IPS-20b (cell line): Measurements from ENCODE around the gene LSM3.

Experiments
- H3K27ac ChIP-seq: one replicate; pipeline ENCODE4 v1.5.1; 2013; ENCODE audit warnings: low read length
- H3K27me3 ChIP-seq: 2 replicates; pipeline ENCODE4 v1.6.1; 2013; ENCODE audit warnings: mild to moderate bottlenecking, low read length, inconsistent platforms; ENCODE audit not compliant: insufficient read depth
- H3K36me3 ChIP-seq: 2 replicates; pipeline ENCODE4 v1.6.1; 2013; ENCODE audit warnings: low read depth, mild to moderate bottlenecking, inconsistent platforms, low read length, moderate library complexity; ENCODE audit not compliant: insufficient read depth
- H3K4me1 ChIP-seq: 2 replicates; pipeline ENCODE4 v1.6.1; 2013; ENCODE audit warnings: mild to moderate bottlenecking, control low read depth, inconsistent platforms, low read length, moderate library complexity; ENCODE audit not compliant: insufficient read depth
- H3K4me3 ChIP-seq: 2 replicates; pipeline ENCODE4 v1.5.1; 2013; ENCODE audit warnings: mild to moderate bottlenecking, low read length, inconsistent platforms
- H3K9ac ChIP-seq: 2 replicates; pipeline ENCODE4 v1.6.1; 2013; ENCODE audit warnings: low read depth, mild to moderate bottlenecking, inconsistent platforms, low read length, moderate library complexity
- H3K9me3 ChIP-seq: 2 replicates; pipeline ENCODE4 v1.6.1; 2013; ENCODE audit warnings: mild to moderate bottlenecking, low read depth, low read length, inconsistent platforms; ENCODE audit not compliant: insufficient read depth

The LSM3 gene

DNA sequence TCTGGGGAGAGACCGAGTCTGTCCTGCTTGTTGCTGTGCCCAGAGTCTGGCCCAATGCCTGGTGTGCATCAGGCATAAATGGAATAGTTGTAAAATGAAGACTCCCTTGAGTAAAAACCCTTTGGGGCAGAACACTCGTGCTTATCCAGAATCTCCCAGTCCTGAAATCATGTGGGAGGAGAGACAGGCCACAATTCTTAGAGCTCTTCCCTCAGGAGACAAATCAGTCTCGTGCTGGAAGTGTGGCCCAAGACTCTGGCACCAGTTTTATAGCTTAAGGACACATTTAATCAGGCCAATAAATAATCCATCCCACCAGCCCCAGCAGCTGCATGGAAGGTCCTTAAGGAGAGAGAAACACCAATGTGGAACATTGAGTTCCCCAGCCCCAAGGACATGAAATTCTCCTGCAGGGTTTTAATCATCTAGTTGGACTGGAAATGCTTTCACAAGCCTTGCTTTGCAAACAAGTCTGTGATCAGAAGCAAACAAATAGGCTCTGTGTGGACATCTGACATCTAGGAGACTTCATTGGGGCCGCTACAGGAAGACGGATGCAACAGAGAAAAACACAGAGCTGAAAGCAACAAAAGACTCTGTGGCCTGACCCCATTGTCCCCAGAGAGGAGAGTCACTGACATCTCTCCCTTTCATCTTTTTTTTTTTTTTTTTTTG lies 70.4 kb downstream of the LSM3 start:
- no peaks in the 10 kb centered on the region for H3K4me1 ChIP-seq

More for the DNA sequence above, 70.4 kb downstream of the LSM3 start:
- Histone ChIP-seq H3K27ac (no peak overlapping the region), H3K4me3 (no peak overlapping the region), H3K9me3 (no peaks in the 10 kb centered on the region), H3K9ac (no peak overlapping the region), H3K27me3 (peaks cover 4% of the 10 kb centered on the region; the same call in 1 of the 2 replicates), H3K36me3 (no peaks in the 10 kb centered on the region)
